ENCODE measurements around the gene STK40. TPM values are rescaled to one million over a fixed set of nuclear protein-coding genes. Genes with fewer than 3 reads are reported as not detected.

Gene STK40
- polyA plus RNA-seq, 3 donors, result 40.2 to 65.9 (median 55.8) TPM

DNA sequence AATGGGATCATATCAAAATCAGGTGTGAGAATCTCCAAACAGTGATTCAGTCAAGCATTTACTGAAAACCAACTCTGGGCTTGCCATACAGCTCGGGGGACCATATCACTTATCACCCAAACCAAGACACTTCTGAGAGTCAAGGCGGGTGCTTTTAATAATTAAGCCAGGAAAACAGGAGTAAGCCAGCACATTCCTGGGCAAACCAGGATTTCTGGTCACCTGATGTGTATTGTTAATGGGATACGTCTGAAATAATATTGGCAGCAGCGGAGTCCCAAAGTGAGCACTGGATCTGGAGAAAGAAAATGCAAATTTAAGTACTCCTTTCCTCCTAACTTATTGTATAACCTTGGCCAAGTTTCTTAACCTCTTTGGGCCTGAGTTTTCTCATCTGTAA, 46.9 kb upstream of the STK40 start:
- Histone ChIP-seq H3K79me2 (ENCODE audit: insufficient read depth, low read length) (no peaks in the 10 kb centered on the region), H3K9me3 (replicated peaks in 1 of 2; ENCODE audit: control insufficient read depth in 1 of 2, insufficient read depth in 1 of 2, low read length in 2 of 2) (no peaks in the 10 kb centered on the region), H3K36me3 (replicated peaks in 1 of 2; ENCODE audit: control insufficient read depth in 1 of 2, insufficient read depth in 2 of 2, low read length in 2 of 2) (no peaks in the 10 kb centered on the region), H3K4me2 (replicated peaks; ENCODE audit: extremely low read depth, low read length, poor library complexity, severe bottlenecking) (no peak overlapping the region), H3K27ac (ENCODE audit: low read depth in 1 of 2, low read length in 2 of 2) (no peak overlapping the region), H4K20me1 (ENCODE audit: insufficient read depth, low read length) (no peaks in the 10 kb centered on the region), H3K9ac (ENCODE audit: insufficient read depth, low read length, poor library complexity, severe bottlenecking) (no peak overlapping the region), H2AFZ (ENCODE audit: insufficient read depth, low read depth, low read length, poor library complexity, severe bottlenecking) (no peak overlapping the region), H3K27me3 (ENCODE audit: control insufficient read depth in 2 of 2, insufficient read depth in 2 of 2, low read length in 2 of 2) (no peaks in the 10 kb centered on the region), H3K4me3 (replicated peaks in 1 of 3; ENCODE audit: low read depth in 2 of 3, low read length in 3 of 3) (no peak overlapping the region), H3K4me1 (ENCODE audit: control insufficient read depth in 1 of 2, insufficient read depth in 2 of 2, low read length in 2 of 2) (no peaks in the 10 kb centered on the region)
- Mint-ChIP-seq H3K27ac (no peak overlapping the region), H3K36me3 (peaks cover 2 to 6% of the 10 kb centered on the region in 2 donors), H3K27me3 (ENCODE audit: low read depth in 3 of 3) (peaks cover 0 to 1% (median 0%) of the 10 kb centered on the region in 3 donors), H3K4me3 (no peak overlapping the region), H3K4me1 (no peaks in the 10 kb centered on the region), H3K9me3 (no peaks in the 10 kb centered on the region)
- TF ChIP-seq CTCF (IDR thresholded peaks at IDR 0.05), result no peak
- intact Hi-C loops (cut with micrococcal nuclease), result no loop called here
- no peak for DNase-seq
- 100% methylated on average over 3 of the region's 4 CpGs for WGBS (ENCODE audit: insufficient coverage)

GRCh38 chr1:36425791-36426190, 40.1 kb upstream of the STK40 start:
- Histone ChIP-seq H3K9me3 (replicated peaks in 1 of 2; ENCODE audit: control insufficient read depth in 1 of 2, insufficient read depth in 1 of 2, low read length in 2 of 2) (no peaks in the 10 kb centered on the region), H4K20me1 (ENCODE audit: insufficient read depth, low read length) (no peaks in the 10 kb centered on the region), H3K4me1 (ENCODE audit: control insufficient read depth in 1 of 2, insufficient read depth in 2 of 2, low read length in 2 of 2) (no peaks in the 10 kb centered on the region), H3K27ac (ENCODE audit: low read depth in 1 of 2, low read length in 2 of 2) (no peak overlapping the region), H3K27me3 (ENCODE audit: control insufficient read depth in 2 of 2, insufficient read depth in 2 of 2, low read length in 2 of 2) (no peaks in the 10 kb centered on the region), H3K36me3 (replicated peaks in 1 of 2; ENCODE audit: control insufficient read depth in 1 of 2, insufficient read depth in 2 of 2, low read length in 2 of 2) (no peaks in the 10 kb centered on the region), H3K79me2 (ENCODE audit: insufficient read depth, low read length) (no peaks in the 10 kb centered on the region), H3K4me3 (replicated peaks in 1 of 3; ENCODE audit: low read depth in 2 of 3, low read length in 3 of 3) (no peak overlapping the region), H3K4me2 (replicated peaks; ENCODE audit: extremely low read depth, low read length, poor library complexity, severe bottlenecking) (no peak overlapping the region), H3K9ac (ENCODE audit: insufficient read depth, low read length, poor library complexity, severe bottlenecking) (no peak overlapping the region), H2AFZ (ENCODE audit: insufficient read depth, low read depth, low read length, poor library complexity, severe bottlenecking) (no peak overlapping the region)
- no peaks in the 10 kb centered on the region for H3K9me3 Mint-ChIP-seq
- DNase-seq, result no peak
- peaks cover 0 to 5% (median 1%) of the 10 kb centered on the region in 3 donors for H3K27me3 Mint-ChIP-seq (ENCODE audit: low read depth in 3 of 3)
- H3K4me1 Mint-ChIP-seq, result peaks cover 2% of the 10 kb centered on the region
- peaks cover 0 to 4% of the 10 kb centered on the region in 2 donors for H3K36me3 Mint-ChIP-seq
- no peak for TF ChIP-seq CTCF (IDR thresholded peaks at IDR 0.05)
- H3K27ac Mint-ChIP-seq, result peak overlapping the region in 1 of 7 donors; percentile 38
- H3K4me3 Mint-ChIP-seq, result no peak overlapping the region
- intact Hi-C loops (cut with micrococcal nuclease), result no loop called here
- 97% methylated on average over 4 of the region's 4 CpGs for WGBS (ENCODE audit: insufficient coverage)

All from CD14-positive monocyte (primary cell).